ENCODE measurements around the gene KCNG4. TPM values are rescaled to one million over a fixed set of nuclear protein-coding genes. Genes with fewer than 3 reads are reported as not detected.

The KCNG4 gene
- polyA plus RNA-seq, 1 donor = not detected

GRCh38 chr16:84267380-84267779 lies 27.6 kb upstream of the KCNG4 start:
- Histone ChIP-seq H3K4me3 (ENCODE audit: low read length) (no peak overlapping the region), H3K36me3 (ENCODE audit: control insufficient read depth, insufficient read depth, low read length) (no peaks in the 10 kb centered on the region), H3K27ac (ENCODE audit: low read length) (no peak overlapping the region), H3K9me3 (ENCODE audit: control insufficient read depth, low read depth, low read length) (no peaks in the 10 kb centered on the region), H3K27me3 (ENCODE audit: control insufficient read depth, insufficient read depth, low read length) (peaks cover 2% of the 10 kb centered on the region), H3K4me1 (ENCODE audit: control insufficient read depth, insufficient read depth, low read length) (peaks cover 2% of the 10 kb centered on the region)
- DNase-seq = no peak
- no CpG with 5 or more reads among the region's 4 CpGs for WGBS (ENCODE audit: insufficient coverage, low lambda C conversion rate)

GRCh38 chr16:84266451-84266850 lies 26.6 kb upstream of the KCNG4 start:
- no CpG with 5 or more reads among the region's 4 CpGs for WGBS (ENCODE audit: insufficient coverage, low lambda C conversion rate)
- H3K4me3 ChIP-seq (ENCODE audit: low read length) = no peak overlapping the region
- peaks cover 2% of the 10 kb centered on the region for H3K4me1 ChIP-seq (ENCODE audit: control insufficient read depth, insufficient read depth, low read length)
- H3K36me3 ChIP-seq (ENCODE audit: control insufficient read depth, insufficient read depth, low read length) = no peaks in the 10 kb centered on the region
- H3K9me3 ChIP-seq (ENCODE audit: control insufficient read depth, low read depth, low read length) = no peaks in the 10 kb centered on the region
- DNase-seq = peak; percentile 83 to 84
- H3K27me3 ChIP-seq (ENCODE audit: control insufficient read depth, insufficient read depth, low read length) = peaks cover under 1% of the 10 kb centered on the region
- H3K27ac ChIP-seq (ENCODE audit: low read length) = no peak overlapping the region

GRCh38 chr16:84262939-84263338 lies 23.1 kb upstream of the KCNG4 start:
- no peaks in the 10 kb centered on the region for H3K9me3 ChIP-seq (ENCODE audit: control insufficient read depth, low read depth, low read length)
- no CpG with 5 or more reads among the region's 3 CpGs for WGBS (ENCODE audit: insufficient coverage, low lambda C conversion rate)

GRCh38 chr16:84262031-84262430 lies 22.2 kb upstream of the KCNG4 start:
- Histone ChIP-seq H3K9me3 (ENCODE audit: control insufficient read depth, low read depth, low read length) (no peaks in the 10 kb centered on the region), H3K27me3 (ENCODE audit: control insufficient read depth, insufficient read depth, low read length) (no peaks in the 10 kb centered on the region), H3K27ac (ENCODE audit: low read length) (no peak overlapping the region), H3K4me1 (ENCODE audit: control insufficient read depth, insufficient read depth, low read length) (peaks cover 2% of the 10 kb centered on the region), H3K36me3 (ENCODE audit: control insufficient read depth, insufficient read depth, low read length) (no peaks in the 10 kb centered on the region), H3K4me3 (ENCODE audit: low read length) (no peak overlapping the region)
- DNase-seq = no peak
- WGBS (ENCODE audit: insufficient coverage, low lambda C conversion rate) = no CpG with 5 or more reads among the region's 4 CpGs

More at GRCh38 chr16:84262939-84263338, 23.1 kb upstream of the KCNG4 start:
- Histone ChIP-seq H3K4me1 (ENCODE audit: control insufficient read depth, insufficient read depth, low read length) (peaks cover 2% of the 10 kb centered on the region), H3K36me3 (ENCODE audit: control insufficient read depth, insufficient read depth, low read length) (no peaks in the 10 kb centered on the region), H3K4me3 (ENCODE audit: low read length) (no peak overlapping the region), H3K27me3 (ENCODE audit: control insufficient read depth, insufficient read depth, low read length) (no peaks in the 10 kb centered on the region), H3K27ac (ENCODE audit: low read length) (no peak overlapping the region)
- DNase-seq = no peak

- no peak overlapping the region for H3K27ac ChIP-seq (ENCODE audit: low read length)
- no peak for DNase-seq
- 80% methylated on average over 1 of the region's 23 CpGs for WGBS (ENCODE audit: insufficient coverage, low lambda C conversion rate)
- H3K4me1 ChIP-seq (ENCODE audit: control insufficient read depth, insufficient read depth, low read length) = no peaks in the 10 kb centered on the region
- H3K36me3 ChIP-seq (ENCODE audit: control insufficient read depth, insufficient read depth, low read length) = no peaks in the 10 kb centered on the region
- no peaks in the 10 kb centered on the region for H3K27me3 ChIP-seq (ENCODE audit: control insufficient read depth, insufficient read depth, low read length)
- H3K9me3 ChIP-seq (ENCODE audit: control insufficient read depth, low read depth, low read length) = no peaks in the 10 kb centered on the region
- H3K4me3 ChIP-seq (ENCODE audit: low read length) = no peak overlapping the region
Observed at GRCh38 chr16:84260766-84261554, 21.1 kb upstream of the KCNG4 start.

- no peak overlapping the region for H3K27ac ChIP-seq (ENCODE audit: low read length)
- H3K4me1 ChIP-seq (ENCODE audit: control insufficient read depth, insufficient read depth, low read length) = no peaks in the 10 kb centered on the region
- no CpG with 5 or more reads among the region's 3 CpGs for WGBS (ENCODE audit: insufficient coverage, low lambda C conversion rate)
- H3K4me3 ChIP-seq (ENCODE audit: low read length) = no peak overlapping the region
- DNase-seq = no peak
- no peaks in the 10 kb centered on the region for H3K36me3 ChIP-seq (ENCODE audit: control insufficient read depth, insufficient read depth, low read length)
- peaks cover 5% of the 10 kb centered on the region for H3K9me3 ChIP-seq (ENCODE audit: control insufficient read depth, low read depth, low read length)
- no peaks in the 10 kb centered on the region for H3K27me3 ChIP-seq (ENCODE audit: control insufficient read depth, insufficient read depth, low read length)
Observed at GRCh38 chr16:84259691-84260090, 19.9 kb upstream of the KCNG4 start.

- Histone ChIP-seq H3K9me3 (ENCODE audit: control insufficient read depth, low read depth, low read length) (peaks cover 5% of the 10 kb centered on the region), H3K27me3 (ENCODE audit: control insufficient read depth, insufficient read depth, low read length) (no peaks in the 10 kb centered on the region), H3K4me3 (ENCODE audit: low read length) (no peak overlapping the region), H3K27ac (ENCODE audit: low read length) (no peak overlapping the region), H3K4me1 (ENCODE audit: control insufficient read depth, insufficient read depth, low read length) (no peaks in the 10 kb centered on the region), H3K36me3 (ENCODE audit: control insufficient read depth, insufficient read depth, low read length) (no peaks in the 10 kb centered on the region)
- no peak for DNase-seq
- 96% methylated on average over 5 of the region's 11 CpGs for WGBS (ENCODE audit: insufficient coverage, low lambda C conversion rate)
Observed at GRCh38 chr16:84258266-84258665, 18.5 kb upstream of the KCNG4 start.

- no peak for DNase-seq
- peaks cover 5% of the 10 kb centered on the region for H3K9me3 ChIP-seq (ENCODE audit: control insufficient read depth, low read depth, low read length)
- no CpG with 5 or more reads among the region's 4 CpGs for WGBS (ENCODE audit: insufficient coverage, low lambda C conversion rate)
Observed at GRCh38 chr16:84255050-84255810, 15.4 kb upstream of the KCNG4 start.

GRCh38 chr16:84254062-84254461 lies 14.2 kb upstream of the KCNG4 start:
- no CpG with 5 or more reads among the region's 4 CpGs for WGBS (ENCODE audit: insufficient coverage, low lambda C conversion rate)
- H3K4me1 ChIP-seq (ENCODE audit: control insufficient read depth, insufficient read depth, low read length) = no peaks in the 10 kb centered on the region
- H3K36me3 ChIP-seq (ENCODE audit: control insufficient read depth, insufficient read depth, low read length) = no peaks in the 10 kb centered on the region
- DNase-seq = no peak
- no peak overlapping the region for H3K4me3 ChIP-seq (ENCODE audit: low read length)
- no peaks in the 10 kb centered on the region for H3K27me3 ChIP-seq (ENCODE audit: control insufficient read depth, insufficient read depth, low read length)
- no peak overlapping the region for H3K27ac ChIP-seq (ENCODE audit: low read length)
- H3K9me3 ChIP-seq (ENCODE audit: control insufficient read depth, low read depth, low read length) = peaks cover 5% of the 10 kb centered on the region

More at GRCh38 chr16:84255050-84255810, 15.4 kb upstream of the KCNG4 start:
- H3K4me1 ChIP-seq (ENCODE audit: control insufficient read depth, insufficient read depth, low read length) = no peaks in the 10 kb centered on the region
- H3K27me3 ChIP-seq (ENCODE audit: control insufficient read depth, insufficient read depth, low read length) = no peaks in the 10 kb centered on the region
- no peak overlapping the region for H3K4me3 ChIP-seq (ENCODE audit: low read length)
- H3K36me3 ChIP-seq (ENCODE audit: control insufficient read depth, insufficient read depth, low read length) = no peaks in the 10 kb centered on the region
- H3K27ac ChIP-seq (ENCODE audit: low read length) = no peak overlapping the region

GRCh38 chr16:84253173-84253572 lies 13.4 kb upstream of the KCNG4 start:
- Histone ChIP-seq H3K4me1 (ENCODE audit: control insufficient read depth, insufficient read depth, low read length) (no peaks in the 10 kb centered on the region), H3K27ac (ENCODE audit: low read length) (no peak overlapping the region), H3K36me3 (ENCODE audit: control insufficient read depth, insufficient read depth, low read length) (no peaks in the 10 kb centered on the region), H3K4me3 (ENCODE audit: low read length) (no peak overlapping the region), H3K27me3 (ENCODE audit: control insufficient read depth, insufficient read depth, low read length) (no peaks in the 10 kb centered on the region), H3K9me3 (ENCODE audit: control insufficient read depth, low read depth, low read length) (peaks cover 5% of the 10 kb centered on the region)
- WGBS (ENCODE audit: insufficient coverage, low lambda C conversion rate) = no CpG with 5 or more reads among the region's 4 CpGs
- no peak for DNase-seq
